HFF-Myc (cell line): Measurements from ENCODE around the gene NPAS2.

Source experiments
- DNase-seq: peaks from one replicate; pipeline ENCODE4 v3.0.0-alpha.2; 2011; ENCODE audit warnings: low read depth; ENCODE audit errors: extremely low read depth
- H3K4me3 ChIP-seq: replicated peaks from 2 replicates; pipeline ENCODE4 v1.5.1; 2011; ENCODE audit warnings: low read depth, mild to moderate bottlenecking, control low read depth, low read length
- TF ChIP-seq, protein P1 (sequence below): IDR thresholded peaks from 2 replicates; pipeline ENCODE4 v1.5.1; 2012; ENCODE audit warnings: mild to moderate bottlenecking, low read depth, low read length, control low read depth; ENCODE audit errors: missing control alignments

NPAS2 gene

GRCh38 chr2:100968146-100969145 is 148.5 kb downstream of the NPAS2 start:
- no peak for DNase-seq
- TF ChIP-seq, protein P1, sequence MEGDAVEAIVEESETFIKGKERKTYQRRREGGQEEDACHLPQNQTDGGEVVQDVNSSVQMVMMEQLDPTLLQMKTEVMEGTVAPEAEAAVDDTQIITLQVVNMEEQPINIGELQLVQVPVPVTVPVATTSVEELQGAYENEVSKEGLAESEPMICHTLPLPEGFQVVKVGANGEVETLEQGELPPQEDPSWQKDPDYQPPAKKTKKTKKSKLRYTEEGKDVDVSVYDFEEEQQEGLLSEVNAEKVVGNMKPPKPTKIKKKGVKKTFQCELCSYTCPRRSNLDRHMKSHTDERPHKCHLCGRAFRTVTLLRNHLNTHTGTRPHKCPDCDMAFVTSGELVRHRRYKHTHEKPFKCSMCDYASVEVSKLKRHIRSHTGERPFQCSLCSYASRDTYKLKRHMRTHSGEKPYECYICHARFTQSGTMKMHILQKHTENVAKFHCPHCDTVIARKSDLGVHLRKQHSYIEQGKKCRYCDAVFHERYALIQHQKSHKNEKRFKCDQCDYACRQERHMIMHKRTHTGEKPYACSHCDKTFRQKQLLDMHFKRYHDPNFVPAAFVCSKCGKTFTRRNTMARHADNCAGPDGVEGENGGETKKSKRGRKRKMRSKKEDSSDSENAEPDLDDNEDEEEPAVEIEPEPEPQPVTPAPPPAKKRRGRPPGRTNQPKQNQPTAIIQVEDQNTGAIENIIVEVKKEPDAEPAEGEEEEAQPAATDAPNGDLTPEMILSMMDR, result no peak
- H3K4me3 ChIP-seq, result no peak overlapping the region

DNA sequence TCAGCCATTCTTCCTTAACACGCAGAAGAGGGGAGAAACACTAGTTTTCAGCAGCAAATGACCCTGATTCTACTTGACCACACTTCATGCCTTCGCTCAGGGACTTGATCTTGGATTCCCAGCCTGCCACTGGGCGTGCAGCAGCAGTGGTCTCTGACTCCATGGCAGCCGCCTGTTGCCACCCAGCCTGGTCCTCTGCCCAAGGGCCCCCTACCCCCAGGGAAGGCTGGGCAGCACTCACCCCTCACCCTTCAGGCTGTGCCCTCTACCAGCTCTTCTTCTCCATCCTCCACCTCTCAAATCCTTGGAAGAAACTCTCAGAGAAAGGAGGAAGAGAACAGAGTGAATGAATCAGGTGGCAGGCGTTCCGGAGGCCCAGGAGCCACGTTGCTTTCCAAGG is 150.1 kb downstream of the NPAS2 start:
- TF ChIP-seq, protein P1, result no peak
- no peak for DNase-seq
- no peak overlapping the region for H3K4me3 ChIP-seq

DNA sequence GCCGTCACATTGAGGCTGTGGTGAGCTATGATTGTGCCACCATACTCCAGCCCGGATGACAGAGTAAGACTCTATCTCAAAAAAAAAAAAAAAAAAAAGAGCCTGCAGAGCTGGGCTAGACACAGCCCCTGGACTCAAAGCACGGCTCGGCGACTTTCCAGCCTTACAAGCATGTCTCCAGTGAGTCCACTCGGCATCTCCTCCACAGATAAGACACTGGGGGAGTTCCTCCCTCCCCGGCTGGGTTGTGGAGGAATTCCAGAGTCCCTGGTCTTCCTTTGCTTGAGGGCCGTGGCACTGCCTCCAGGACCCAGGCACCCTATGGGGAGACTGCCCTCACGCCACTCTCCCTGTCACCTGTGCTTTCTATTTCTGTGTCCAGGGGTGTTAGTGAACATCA is 151.3 kb downstream of the NPAS2 start:
- no peak for DNase-seq
- TF ChIP-seq, protein P1, result no peak
- H3K4me3 ChIP-seq, result no peak overlapping the region

DNA sequence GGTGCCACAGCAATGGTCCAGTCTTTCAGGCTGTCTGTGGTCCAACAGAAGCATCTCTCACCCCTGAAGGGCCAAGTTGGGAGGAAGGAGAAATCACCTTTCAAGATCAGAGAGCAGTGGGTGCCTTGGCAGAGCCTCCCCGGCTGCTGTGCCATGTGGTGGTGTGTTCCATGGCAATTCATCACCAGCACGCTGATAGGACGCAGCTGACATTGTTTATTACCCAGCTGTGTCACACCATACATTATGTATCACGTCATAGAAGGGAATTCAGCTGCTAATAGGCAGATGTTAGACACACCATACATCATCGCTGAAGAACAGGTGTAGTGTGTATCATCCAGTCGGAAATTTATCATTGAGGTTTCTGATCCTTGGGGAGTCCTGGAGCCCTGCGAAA is 152.5 kb downstream of the NPAS2 start:
- TF ChIP-seq, protein P1, result no peak
- H3K4me3 ChIP-seq, result no peak overlapping the region
- DNase-seq, result no peak

GRCh38 chr2:100974712-100975520 is 155.0 kb downstream of the NPAS2 start:
- DNase-seq, result no peak
- TF ChIP-seq, protein P1, result no peak
- H3K4me3 ChIP-seq, result no peak overlapping the region

GRCh38 chr2:100975521-100975785 is 155.5 kb downstream of the NPAS2 start:
- TF ChIP-seq, protein P1, result no peak

More at GRCh38 chr2:100975521-100975785, 155.5 kb downstream of the NPAS2 start:
- no peak overlapping the region for H3K4me3 ChIP-seq
- no peak for DNase-seq
